ENCODE results near the gene SPINT4.
A peak's percentile ranks its signal among the peaks of the same experiment; 100 is the strongest.

The SPINT4 gene

GRCh38 chr20:45765307-45765875 lies 43.2 kb downstream of the SPINT4 start:
- DNase-seq: no peak

- DNase-seq: no peak
Measured at GRCh38 chr20:45765980-45766379, 43.8 kb downstream of the SPINT4 start.

GRCh38 chr20:45768479-45768878 lies 46.3 kb downstream of the SPINT4 start:
- no peak for DNase-seq

- DNase-seq: peak in 47 of 51 donors; percentile 1 to 88 (median 59)
Measured at GRCh38 chr20:45771182-45771759, 49.1 kb downstream of the SPINT4 start.

GRCh38 chr20:45772693-45773092 lies 50.5 kb downstream of the SPINT4 start:
- no peak for DNase-seq

- no peak for DNase-seq
Measured at GRCh38 chr20:45774945-45775344, 52.8 kb downstream of the SPINT4 start.

- DNase-seq: no peak
Measured at GRCh38 chr20:45775411-45775810, 53.3 kb downstream of the SPINT4 start.
